ENCODE results near the gene KDELR1. TPM values are rescaled to one million over a fixed set of nuclear protein-coding genes. Genes with fewer than 3 reads are reported as not detected.

KDELR1 gene
- total RNA-seq, 1 donor from 2014 or later: 27.9 TPM

- TF ChIP-seq CTCF (IDR thresholded peaks at IDR 0.05; ENCODE audit: insufficient read depth, low read length, severe bottlenecking): no peak
- FAIRE-seq (no peak), DNase-seq (ENCODE audit: low read depth) (peak; percentile 57)
- no peak overlapping the region for H3K4me3 ChIP-seq (ENCODE audit: low read depth, low read length)
- H3K36me3 ChIP-seq (ENCODE audit: control insufficient read depth, insufficient read depth, low read length): no peaks in the 10 kb centered on the region
- H3K27me3 ChIP-seq (ENCODE audit: control insufficient read depth, insufficient read depth, low read length): peaks cover 4% of the 10 kb centered on the region
These were observed 24.0 kb upstream of the KDELR1 start for GRCh38 chr19:48415395-48415794.

- FAIRE-seq: no peak
- H3K36me3 ChIP-seq (ENCODE audit: control insufficient read depth, insufficient read depth, low read length): no peaks in the 10 kb centered on the region
- H3K4me3 ChIP-seq (ENCODE audit: low read depth, low read length): no peak overlapping the region
- no peak for TF ChIP-seq CTCF (IDR thresholded peaks at IDR 0.05; ENCODE audit: insufficient read depth, low read length, severe bottlenecking)
- H3K27me3 ChIP-seq (ENCODE audit: control insufficient read depth, insufficient read depth, low read length): peaks cover 4% of the 10 kb centered on the region
- peak; percentile 48 for DNase-seq (ENCODE audit: low read depth)
These were observed 22.7 kb upstream of the KDELR1 start for GRCh38 chr19:48413879-48414587.

GRCh38 chr19:48405850-48406249 lies 14.5 kb upstream of the KDELR1 start:
- FAIRE-seq (peak; percentile 86), DNase-seq (ENCODE audit: low read depth) (peak; percentile 49)

DNA sequence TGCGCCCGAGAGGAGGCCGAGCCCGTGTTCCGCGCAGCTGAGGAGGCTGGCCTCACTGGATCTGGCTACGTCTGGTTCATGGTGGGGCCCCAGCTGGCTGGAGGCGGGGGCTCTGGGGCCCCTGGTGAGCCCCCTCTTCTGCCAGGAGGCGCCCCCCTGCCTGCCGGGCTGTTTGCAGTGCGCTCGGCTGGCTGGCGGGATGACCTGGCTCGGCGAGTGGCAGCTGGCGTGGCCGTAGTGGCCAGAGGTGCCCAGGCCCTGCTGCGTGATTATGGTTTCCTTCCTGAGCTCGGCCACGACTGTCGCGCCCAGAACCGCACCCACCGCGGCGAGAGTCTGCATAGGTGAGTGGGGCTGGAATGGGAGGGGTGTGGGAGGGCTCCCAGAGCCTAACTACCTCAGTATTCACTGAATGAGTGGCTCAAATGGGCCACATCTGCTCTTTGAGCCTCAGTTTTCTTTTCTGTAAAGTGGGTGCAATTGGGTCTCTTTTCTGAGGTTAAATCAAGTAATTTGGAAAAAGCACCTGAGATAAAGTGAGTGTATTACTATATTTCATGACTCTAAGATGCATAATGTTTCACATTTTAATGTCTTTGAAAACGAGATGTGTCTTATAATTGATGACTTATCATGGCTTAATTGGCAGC lies 13.8 kb upstream of the KDELR1 start:
- no peak for FAIRE-seq
- Histone ChIP-seq H3K36me3 (ENCODE audit: control insufficient read depth, insufficient read depth, low read length) (no peaks in the 10 kb centered on the region), H3K4me3 (ENCODE audit: low read depth, low read length) (no peak overlapping the region), H3K27me3 (ENCODE audit: control insufficient read depth, insufficient read depth, low read length) (no peaks in the 10 kb centered on the region)
- no peak for TF ChIP-seq CTCF (IDR thresholded peaks at IDR 0.05; ENCODE audit: insufficient read depth, low read length, severe bottlenecking)
- no peak for DNase-seq (ENCODE audit: low read depth)

More at GRCh38 chr19:48405850-48406249, 14.5 kb upstream of the KDELR1 start:
- no peak for TF ChIP-seq CTCF (IDR thresholded peaks at IDR 0.05; ENCODE audit: insufficient read depth, low read length, severe bottlenecking)
- Histone ChIP-seq H3K4me3 (ENCODE audit: low read depth, low read length) (no peak overlapping the region), H3K27me3 (ENCODE audit: control insufficient read depth, insufficient read depth, low read length) (no peaks in the 10 kb centered on the region), H3K36me3 (ENCODE audit: control insufficient read depth, insufficient read depth, low read length) (no peaks in the 10 kb centered on the region)

GRCh38 chr19:48403606-48404005 lies 12.3 kb upstream of the KDELR1 start:
- FAIRE-seq (no peak), DNase-seq (ENCODE audit: low read depth) (peak; percentile 66)
- Histone ChIP-seq H3K27me3 (ENCODE audit: control insufficient read depth, insufficient read depth, low read length) (no peaks in the 10 kb centered on the region), H3K36me3 (ENCODE audit: control insufficient read depth, insufficient read depth, low read length) (no peaks in the 10 kb centered on the region), H3K4me3 (ENCODE audit: low read depth, low read length) (no peak overlapping the region)
- TF ChIP-seq CTCF (IDR thresholded peaks at IDR 0.05; ENCODE audit: insufficient read depth, low read length, severe bottlenecking): no peak
